Peyer's patch (tissue), 4 donors: ENCODE results near the gene RIC1. TPM values are rescaled to one million over a fixed set of nuclear protein-coding genes. Genes with fewer than 3 reads are reported as not detected.

ENCODE experiments used
- DNase-seq, 3 donors: peaks; one replicate each; pipeline ENCODE4 v3.0.0-alpha.2; 2017 to 2019
- H3K27ac ChIP-seq, 4 donors: fragments of 200-600 bp; sonication (generic); one replicate each; pipeline ENCODE4 v1.5.1; 2016 to 2019
- H3K27me3 ChIP-seq, 2 donors: fragments of 200-600 bp; sonication (generic); one replicate each; pipeline ENCODE4 v1.5.1; 2019
- H3K36me3 ChIP-seq, 3 donors: fragments of 200-600 bp; sonication (generic); one replicate each; pipeline ENCODE4 v1.5.1; 2016 to 2019
- H3K4me1 ChIP-seq, 4 donors: fragments of 200-600 bp; sonication (generic); one replicate each; pipeline ENCODE4 v1.5.1; 2016 to 2019
- H3K4me3 ChIP-seq, 4 donors: fragments of 200-600 bp; sonication (generic); 1 replicate in 3 of 4; 2 replicates in 1 of 4; pipeline ENCODE4 v1.5.1; 2016 to 2019; ENCODE audit warnings: mild to moderate bottlenecking in 1 of 4
- H3K9me3 ChIP-seq, 4 donors: fragments of 200-600 bp; sonication (generic); one replicate each; pipeline ENCODE4 v1.5.1; 2016 to 2019; ENCODE audit warnings: mild to moderate bottlenecking in 1 of 4
- POLR2A ChIP-seq, 2 donors: fragments of 450-650 bp; IDR thresholded peaks; one replicate each; pipeline ENCODE4 v1.5.1; 2017; ENCODE audit warnings: antibody characterized with exemption in 2 of 2, mild to moderate bottlenecking in 2 of 2, moderate library complexity in 2 of 2
- total RNA-seq, 4 donors: library from RNA; depleted of rRNA; stranded (reverse); fragments of >200 nt; gene quantifications; one replicate each; pipeline ENCODE4 v1.1.0, GENCODE V29; 2016
- TF ChIP-seq, protein P1 (sequence below), 6 experiments: fragments of 450-650 bp in 4 of 6; fragments of 200-600 bp in 2 of 6; sonication (generic) in 1 of 6; IDR thresholded peaks; one replicate each; pipeline ENCODE4 v1.5.1; 2017 to 2019; ENCODE audit warnings: antibody characterized with exemption in 6 of 6, mild to moderate bottlenecking in 3 of 6, moderate library complexity in 1 of 6

Gene RIC1
- total RNA-seq, 4 donors from 2014 or later, result 31.1 to 49.6 (median 39.2) TPM

DNA sequence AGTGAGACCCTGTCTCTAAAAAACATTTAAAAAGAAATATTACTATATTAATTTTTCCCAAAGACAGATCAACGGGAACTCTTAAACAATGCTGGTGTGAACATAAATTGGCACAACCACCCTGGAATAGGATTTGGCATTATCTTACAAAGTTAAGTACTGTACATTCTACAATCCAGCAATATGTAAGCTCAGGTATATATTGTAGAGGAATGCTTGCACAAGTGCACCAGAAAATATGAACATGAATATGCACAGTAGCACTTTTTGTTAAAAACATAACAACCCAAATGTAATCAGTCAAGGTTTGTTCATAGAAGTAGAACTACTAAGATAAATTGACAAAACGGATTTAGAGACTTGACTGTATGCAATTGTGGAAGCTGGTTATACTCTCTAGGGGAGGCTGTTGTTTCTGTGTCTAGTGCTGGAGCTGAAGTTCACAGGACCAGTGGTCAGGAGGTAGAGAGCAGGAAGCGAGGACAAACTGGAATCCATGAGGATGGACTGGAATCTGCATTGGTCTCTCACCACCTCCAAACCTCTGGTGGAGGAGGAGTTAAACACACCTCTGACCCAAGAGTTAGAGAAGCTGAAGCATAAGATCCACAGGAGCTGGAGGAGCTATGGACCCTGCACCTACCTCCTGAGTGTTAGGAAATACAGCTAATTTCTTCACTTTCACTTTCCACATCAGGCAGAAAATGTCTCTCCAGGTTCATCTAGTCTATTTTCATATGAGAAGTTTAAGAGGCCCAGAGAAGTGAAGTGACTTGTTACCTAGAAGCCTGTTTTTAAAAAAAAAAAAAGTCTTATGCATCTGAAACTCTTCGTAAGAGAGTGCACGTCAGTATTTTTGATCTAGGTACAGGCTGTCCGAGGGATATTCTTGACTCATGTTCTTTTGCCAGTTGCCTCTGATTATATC lies 20.3 kb upstream of the RIC1 start:
- Histone ChIP-seq H3K27ac (peak overlapping the region in 3 of 4 donors; percentile 26 to 56 (median 39)), H3K9me3 (no peaks in the 10 kb centered on the region), H3K4me1 (no peaks in the 10 kb centered on the region), H3K27me3 (no peaks in the 10 kb centered on the region), H3K36me3 (no peaks in the 10 kb centered on the region), H3K4me3 (peak overlapping the region in 3 of 4 donors; percentile 14 to 52 (median 35))
- TF ChIP-seq, protein P1, sequence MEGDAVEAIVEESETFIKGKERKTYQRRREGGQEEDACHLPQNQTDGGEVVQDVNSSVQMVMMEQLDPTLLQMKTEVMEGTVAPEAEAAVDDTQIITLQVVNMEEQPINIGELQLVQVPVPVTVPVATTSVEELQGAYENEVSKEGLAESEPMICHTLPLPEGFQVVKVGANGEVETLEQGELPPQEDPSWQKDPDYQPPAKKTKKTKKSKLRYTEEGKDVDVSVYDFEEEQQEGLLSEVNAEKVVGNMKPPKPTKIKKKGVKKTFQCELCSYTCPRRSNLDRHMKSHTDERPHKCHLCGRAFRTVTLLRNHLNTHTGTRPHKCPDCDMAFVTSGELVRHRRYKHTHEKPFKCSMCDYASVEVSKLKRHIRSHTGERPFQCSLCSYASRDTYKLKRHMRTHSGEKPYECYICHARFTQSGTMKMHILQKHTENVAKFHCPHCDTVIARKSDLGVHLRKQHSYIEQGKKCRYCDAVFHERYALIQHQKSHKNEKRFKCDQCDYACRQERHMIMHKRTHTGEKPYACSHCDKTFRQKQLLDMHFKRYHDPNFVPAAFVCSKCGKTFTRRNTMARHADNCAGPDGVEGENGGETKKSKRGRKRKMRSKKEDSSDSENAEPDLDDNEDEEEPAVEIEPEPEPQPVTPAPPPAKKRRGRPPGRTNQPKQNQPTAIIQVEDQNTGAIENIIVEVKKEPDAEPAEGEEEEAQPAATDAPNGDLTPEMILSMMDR (IDR thresholded peaks at IDR 0.05), result peak in 1 of 6 experiments; percentile 8
- TF ChIP-seq POLR2A (IDR thresholded peaks at IDR 0.05), result no peak
- DNase-seq, result no peak

DNA sequence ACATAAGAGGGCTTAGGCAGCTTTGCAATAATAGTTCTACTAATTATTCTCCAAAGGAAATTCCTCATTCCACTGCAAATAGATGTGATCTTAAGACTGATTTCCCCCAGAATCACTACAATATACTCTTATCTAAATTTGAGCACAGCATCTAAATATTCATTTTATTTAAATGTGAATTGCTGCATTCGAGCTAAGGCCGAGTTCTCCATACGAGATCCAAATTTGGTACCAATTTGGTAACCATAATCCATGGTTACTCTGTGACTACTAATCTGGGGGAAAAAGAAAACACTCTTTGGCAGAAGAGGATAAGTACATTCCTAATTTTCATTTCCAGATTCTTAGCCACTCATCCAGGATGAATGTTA lies 19.7 kb upstream of the RIC1 start:
- Histone ChIP-seq H3K27ac (peak overlapping the region in 2 of 4 donors; percentile 1 to 39), H3K4me3 (peak overlapping the region in 3 of 4 donors; percentile 14 to 52 (median 35)), H3K36me3 (no peaks in the 10 kb centered on the region), H3K9me3 (no peaks in the 10 kb centered on the region), H3K4me1 (no peaks in the 10 kb centered on the region), H3K27me3 (no peaks in the 10 kb centered on the region)
- no peak for DNase-seq
- TF ChIP-seq POLR2A (IDR thresholded peaks at IDR 0.05), result no peak
- TF ChIP-seq, protein P1 (IDR thresholded peaks at IDR 0.05), result no peak

DNA sequence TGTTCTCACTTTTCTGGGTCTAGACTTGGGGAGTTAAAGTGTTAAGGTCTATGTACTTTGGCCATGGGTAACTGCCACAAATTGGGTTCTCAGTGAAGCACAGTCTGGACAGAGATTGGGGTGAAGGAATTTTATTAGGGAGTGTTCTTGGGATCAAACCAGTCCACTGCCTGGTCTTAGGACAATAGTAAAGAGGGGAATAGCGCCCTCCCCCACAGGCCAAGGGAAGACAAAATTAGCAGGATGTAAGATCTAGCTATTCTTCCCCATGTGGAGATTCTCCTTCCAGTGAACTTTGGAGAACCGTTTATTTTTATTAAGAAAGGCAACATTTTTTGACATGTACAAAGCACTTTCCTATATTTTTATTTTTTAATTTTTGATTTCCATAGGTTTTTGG lies 18.4 kb upstream of the RIC1 start:
- Histone ChIP-seq H3K4me1 (no peaks in the 10 kb centered on the region), H3K4me3 (no peak overlapping the region), H3K27me3 (no peaks in the 10 kb centered on the region), H3K9me3 (no peaks in the 10 kb centered on the region), H3K27ac (no peak overlapping the region), H3K36me3 (no peaks in the 10 kb centered on the region)
- TF ChIP-seq, protein P1 (IDR thresholded peaks at IDR 0.05), result no peak
- TF ChIP-seq POLR2A (IDR thresholded peaks at IDR 0.05), result no peak
- no peak for DNase-seq

DNA sequence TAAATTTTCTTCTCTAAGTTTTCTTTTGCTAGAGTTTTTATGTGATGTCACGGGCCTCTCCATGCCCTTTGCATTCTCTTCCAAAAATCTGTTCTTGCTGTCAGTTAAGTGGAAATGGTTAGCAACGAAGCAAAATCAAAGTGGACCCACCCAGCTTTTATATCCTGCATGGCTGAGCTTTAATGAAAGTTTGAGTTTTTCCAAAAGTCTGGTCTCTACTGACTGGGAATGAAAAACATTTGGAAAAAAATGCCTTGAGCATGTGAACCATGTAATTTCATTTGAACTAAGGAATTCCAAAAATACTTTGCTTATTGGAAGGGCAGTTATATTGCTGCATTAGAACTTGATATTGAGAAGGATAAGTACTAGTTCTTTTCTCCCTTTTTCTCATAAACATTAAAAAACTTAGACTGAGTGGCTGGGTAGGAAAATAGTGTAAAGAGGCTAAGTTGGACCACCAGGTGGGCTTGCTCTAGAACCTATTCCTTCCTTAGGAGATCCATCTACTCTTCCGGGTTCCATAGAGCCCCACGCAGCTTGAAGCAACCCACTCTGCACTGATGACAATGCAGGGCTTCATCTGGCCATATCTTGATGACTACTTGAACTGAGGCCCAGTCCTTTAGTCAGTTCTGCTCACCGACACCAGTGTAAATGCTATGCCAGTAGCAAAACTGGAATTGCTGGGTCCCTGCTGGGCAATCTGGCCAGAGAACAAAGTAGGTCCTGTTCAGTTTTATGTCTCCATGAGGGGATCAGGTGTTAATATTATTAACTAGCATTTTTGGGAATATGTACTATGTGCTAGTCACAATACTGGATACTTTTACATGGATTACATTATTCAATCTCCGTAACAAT lies 17.4 kb upstream of the RIC1 start:
- no peak for TF ChIP-seq POLR2A (IDR thresholded peaks at IDR 0.05)
- TF ChIP-seq, protein P1 (IDR thresholded peaks at IDR 0.05), result no peak
- Histone ChIP-seq H3K27ac (no peak overlapping the region), H3K4me1 (no peaks in the 10 kb centered on the region), H3K27me3 (no peaks in the 10 kb centered on the region), H3K9me3 (no peaks in the 10 kb centered on the region), H3K4me3 (no peak overlapping the region), H3K36me3 (no peaks in the 10 kb centered on the region)
- DNase-seq, result no peak

DNA sequence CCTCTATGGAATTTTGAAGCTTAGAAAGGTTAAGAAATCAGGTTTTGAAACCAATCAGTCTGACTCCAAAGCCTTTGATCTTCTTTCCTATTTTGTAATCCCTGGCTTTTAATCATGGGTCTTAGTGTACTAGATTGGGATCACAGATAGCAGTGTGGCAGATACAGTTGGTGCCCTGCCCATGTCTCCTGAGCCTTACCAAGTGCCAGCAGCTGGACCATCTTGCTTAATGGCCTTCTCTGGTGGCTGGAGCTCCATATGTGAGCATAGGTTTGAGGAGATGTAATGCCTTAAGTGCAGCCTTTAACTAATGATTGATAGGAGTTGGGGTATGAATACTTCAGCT lies 16.7 kb upstream of the RIC1 start:
- H3K4me3 ChIP-seq, result no peak overlapping the region
- H3K36me3 ChIP-seq, result no peaks in the 10 kb centered on the region
- no peak overlapping the region for H3K27ac ChIP-seq
- TF ChIP-seq, protein P1 (IDR thresholded peaks at IDR 0.05), result no peak
- TF ChIP-seq POLR2A (IDR thresholded peaks at IDR 0.05), result no peak
- no peaks in the 10 kb centered on the region for H3K9me3 ChIP-seq
- no peak for DNase-seq
- H3K4me1 ChIP-seq, result peaks cover 0 to under 1% (median 0%) of the 10 kb centered on the region in 4 donors
- no peaks in the 10 kb centered on the region for H3K27me3 ChIP-seq
